AG04449 (cell line): ENCODE measurements around the gene SCIMP.

Source experiments
- CTCF ChIA-PET: fragments of 350-600 bp; formaldehyde crosslinking; extraction: SDS; loops from one replicate; lab custom pipeline; 2021; ENCODE audit warnings: antibody characterized with exemption; lab: Yijun Ruan, JAX
- POLR2A ChIA-PET: fragments of 400-600, 350-600 bp; formaldehyde crosslinking; extraction: SDS; loops from one replicate; lab custom pipeline; 2020; ENCODE audit warnings: antibody characterized with exemption, inconsistent platforms; lab: Yijun Ruan, JAX
- DNase-seq: peaks from one replicate; pipeline ENCODE4 v3.0.0-alpha.2; 2010; ENCODE audit warnings: low read depth, low spot score
- H3K4me3 ChIP-seq: 2 replicates; pipeline ENCODE4 v1.5.1; 2011; ENCODE audit warnings: low read depth, mild to moderate bottlenecking, control low read depth, low read length
- TF ChIP-seq, protein P1 (sequence below): IDR thresholded peaks from one replicate; pipeline ENCODE4 v1.5.1; 2011; ENCODE audit warnings: mild to moderate bottlenecking, moderate library complexity, low read length, control low read depth, inconsistent platforms; ENCODE audit not compliant: insufficient read depth; ENCODE audit errors: missing control alignments

The SCIMP gene

GRCh38 chr17:5211458-5211857 is 23.2 kb downstream of the SCIMP start:
- ChIA-PET POLR2A (no interaction called here), CTCF (interaction anchor here (1.0 to 2.3 kb wide), 3 partner anchors 14 to 39 kb away, joined by 3 to 8 read pairs (median 3); no protein-coding TSS in a partner anchor)
- TF ChIP-seq, protein P1, sequence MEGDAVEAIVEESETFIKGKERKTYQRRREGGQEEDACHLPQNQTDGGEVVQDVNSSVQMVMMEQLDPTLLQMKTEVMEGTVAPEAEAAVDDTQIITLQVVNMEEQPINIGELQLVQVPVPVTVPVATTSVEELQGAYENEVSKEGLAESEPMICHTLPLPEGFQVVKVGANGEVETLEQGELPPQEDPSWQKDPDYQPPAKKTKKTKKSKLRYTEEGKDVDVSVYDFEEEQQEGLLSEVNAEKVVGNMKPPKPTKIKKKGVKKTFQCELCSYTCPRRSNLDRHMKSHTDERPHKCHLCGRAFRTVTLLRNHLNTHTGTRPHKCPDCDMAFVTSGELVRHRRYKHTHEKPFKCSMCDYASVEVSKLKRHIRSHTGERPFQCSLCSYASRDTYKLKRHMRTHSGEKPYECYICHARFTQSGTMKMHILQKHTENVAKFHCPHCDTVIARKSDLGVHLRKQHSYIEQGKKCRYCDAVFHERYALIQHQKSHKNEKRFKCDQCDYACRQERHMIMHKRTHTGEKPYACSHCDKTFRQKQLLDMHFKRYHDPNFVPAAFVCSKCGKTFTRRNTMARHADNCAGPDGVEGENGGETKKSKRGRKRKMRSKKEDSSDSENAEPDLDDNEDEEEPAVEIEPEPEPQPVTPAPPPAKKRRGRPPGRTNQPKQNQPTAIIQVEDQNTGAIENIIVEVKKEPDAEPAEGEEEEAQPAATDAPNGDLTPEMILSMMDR: no peak
- no peak for DNase-seq
- no peak overlapping the region for H3K4me3 ChIP-seq

DNA sequence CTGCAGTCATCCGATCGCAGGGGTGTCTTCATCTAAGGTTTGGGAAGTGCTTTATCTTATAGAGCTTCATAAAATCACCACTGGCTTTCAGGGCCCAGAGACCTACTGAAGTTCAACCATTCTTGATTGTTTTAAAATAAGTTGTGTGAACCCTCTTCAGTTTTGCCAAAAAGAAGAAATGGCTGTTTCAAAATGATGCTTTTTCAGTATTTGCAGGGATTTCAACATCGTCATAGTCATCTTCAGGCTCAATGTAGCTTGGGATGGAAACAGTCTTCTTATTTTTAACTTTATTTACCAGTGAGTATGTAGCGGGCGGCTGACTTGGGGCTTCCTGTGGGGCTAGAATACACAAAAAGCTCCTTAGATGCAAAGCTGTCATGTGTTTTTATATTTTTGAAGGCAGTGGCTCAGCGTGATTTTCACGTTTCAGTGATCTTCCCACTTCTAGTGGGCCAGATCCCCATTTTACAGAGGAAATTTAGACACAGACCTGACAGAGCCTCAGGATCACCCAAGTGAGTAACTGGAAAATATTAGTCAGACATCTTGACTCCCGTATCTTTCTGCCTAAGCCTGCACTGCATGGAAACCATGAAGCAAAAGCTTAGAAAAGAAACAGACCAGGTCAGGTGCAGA is 23.9 kb downstream of the SCIMP start:
- DNase-seq: no peak
- CTCF ChIA-PET: interaction anchor here (1.0 to 2.3 kb wide), 4 partner anchors 13 to 39 kb away, joined by 3 to 8 read pairs (median 4); no protein-coding TSS in a partner anchor
- POLR2A ChIA-PET: no interaction called here
- H3K4me3 ChIP-seq: no peak overlapping the region
- TF ChIP-seq, protein P1: no peak

GRCh38 chr17:5210091-5210490 is 24.6 kb downstream of the SCIMP start:
- CTCF ChIA-PET: interaction anchor here (1.9 to 2.3 kb wide), 2 partner anchors 12 to 27 kb away, joined by 6 to 8 read pairs; no protein-coding TSS in a partner anchor
- POLR2A ChIA-PET: no interaction called here
- H3K4me3 ChIP-seq: no peak overlapping the region
- no peak for DNase-seq
- TF ChIP-seq, protein P1: no peak

- POLR2A ChIA-PET: no interaction called here
- no peak overlapping the region for H3K4me3 ChIP-seq
- TF ChIP-seq, protein P1: no peak
- no peak for DNase-seq
- CTCF ChIA-PET: interaction anchor here (1.9 to 2.3 kb wide), 2 partner anchors 12 to 28 kb away, joined by 6 to 8 read pairs; no protein-coding TSS in a partner anchor
Observed at GRCh38 chr17:5209396-5209795, 25.3 kb downstream of the SCIMP start.

GRCh38 chr17:5203908-5204294 is 30.8 kb downstream of the SCIMP start:
- CTCF ChIA-PET: interaction anchor here (2.0 to 3.0 kb wide), 2 partner anchors 11 to 34 kb away, joined by 10 to 24 read pairs; partner anchors contain the start of gene ZNF594
- DNase-seq: no peak
- TF ChIP-seq, protein P1: no peak
- POLR2A ChIA-PET: no interaction called here
- no peak overlapping the region for H3K4me3 ChIP-seq

DNA sequence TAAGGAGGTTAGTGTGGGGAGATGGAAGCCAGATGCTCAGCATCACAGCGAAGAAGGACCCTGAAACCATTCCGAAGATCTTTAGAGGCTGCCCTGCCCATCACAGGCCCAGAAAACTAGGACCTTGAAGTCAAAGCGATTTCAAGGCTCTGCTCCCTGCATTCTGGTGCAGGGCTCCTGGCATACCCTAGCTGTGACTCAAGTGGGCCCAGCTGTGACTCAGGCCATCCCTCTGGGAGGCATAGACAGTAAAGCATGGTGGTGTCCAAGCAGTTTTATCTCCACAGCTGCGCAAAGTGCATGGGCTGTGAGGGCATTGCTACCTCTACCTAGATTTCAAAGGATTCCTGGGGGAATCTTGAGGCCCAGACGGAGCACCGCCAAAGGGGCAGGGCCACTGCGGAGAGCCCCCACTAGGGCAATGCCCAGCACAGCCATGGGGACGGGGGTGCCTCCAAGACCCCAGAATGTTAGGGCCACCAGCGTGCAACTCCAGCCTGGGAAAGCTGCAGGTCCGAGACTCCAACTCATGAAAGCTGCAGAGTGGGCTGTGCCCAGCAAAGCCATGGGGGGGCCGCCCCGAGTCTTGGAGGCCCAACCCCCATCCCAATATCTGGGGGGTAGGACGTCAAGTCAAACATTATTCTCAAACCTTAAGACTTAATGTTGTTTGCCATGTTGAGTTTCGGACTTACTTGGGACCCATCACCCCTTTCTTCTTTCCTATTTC is 31.3 kb downstream of the SCIMP start:
- TF ChIP-seq, protein P1: no peak
- no peak overlapping the region for H3K4me3 ChIP-seq
- POLR2A ChIA-PET: no interaction called here
- DNase-seq: no peak
- CTCF ChIA-PET: interaction anchor here (0.8 to 3.0 kb wide), 4 partner anchors 9 to 236 kb away, joined by 3 to 24 read pairs (median 6); partner anchors contain the start of genes C1QBP and ZNF594
